Measurements from ENCODE around the gene OPN3.

DNA sequence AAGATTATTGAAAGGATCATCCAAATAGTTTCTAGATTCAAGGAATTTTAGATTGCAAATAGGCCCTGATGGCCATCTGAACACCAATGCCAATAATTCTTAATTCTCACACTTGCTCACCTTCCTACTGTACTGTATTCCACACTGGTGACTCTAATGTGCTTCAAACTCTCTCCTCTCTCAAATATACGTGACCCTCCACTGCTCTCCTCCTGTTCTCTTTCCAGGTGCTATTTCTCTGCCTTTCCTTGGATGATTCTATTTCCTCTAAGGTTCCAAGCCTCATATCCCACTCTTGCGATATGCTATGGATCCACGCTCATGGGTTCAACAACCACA is 79.4 kb downstream of the OPN3 start:
- TF ChIP-seq POLR2A (IDR thresholded peaks at IDR 0.05; ENCODE audit: low read depth) = no peak
- no peak for TF ChIP-seq CTCF (IDR thresholded peaks at IDR 0.05)
- TF ChIP-seq POLR2AphosphoS5 (IDR thresholded peaks at IDR 0.05) = no peak
- TF ChIP-seq EP300 (IDR thresholded peaks at IDR 0.05) = no peak
